ENCODE results near the gene NAA11.

NAA11 gene

DNA sequence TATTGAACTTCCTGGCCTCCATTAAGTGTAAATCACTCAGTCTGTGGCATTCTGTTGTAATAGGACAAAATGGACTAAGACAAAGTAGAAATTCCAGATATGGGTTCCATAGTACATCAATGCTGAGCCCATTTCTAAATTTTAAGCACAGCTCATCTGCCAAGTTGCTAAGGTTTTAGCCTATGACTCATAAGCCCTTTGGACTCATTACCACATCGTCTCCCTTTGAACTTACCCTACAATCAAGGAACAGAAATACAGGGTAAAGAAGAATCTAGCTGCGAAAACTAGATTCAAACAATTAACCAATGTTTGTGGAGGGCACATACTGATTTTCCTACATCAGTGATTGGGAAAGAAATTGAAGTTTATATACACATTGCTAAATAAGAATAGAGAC is 31.8 kb downstream of the NAA11 start:
- Histone ChIP-seq H3K36me3 (no peaks in the 10 kb centered on the region), H3K9me3 (no peaks in the 10 kb centered on the region), H3K27ac (no peak overlapping the region), H3K4me3 (ENCODE audit: low read depth in 1 of 2, low read length in 1 of 2) (no peak overlapping the region), H3K4me1 (ENCODE audit: control insufficient read depth in 1 of 2, insufficient read depth in 1 of 2, low read depth in 1 of 2, low read length in 1 of 2) (no peaks in the 10 kb centered on the region), H3K27me3 (no peaks in the 10 kb centered on the region)
- no peak for TF ChIP-seq CTCF (IDR thresholded peaks at IDR 0.05)

DNA sequence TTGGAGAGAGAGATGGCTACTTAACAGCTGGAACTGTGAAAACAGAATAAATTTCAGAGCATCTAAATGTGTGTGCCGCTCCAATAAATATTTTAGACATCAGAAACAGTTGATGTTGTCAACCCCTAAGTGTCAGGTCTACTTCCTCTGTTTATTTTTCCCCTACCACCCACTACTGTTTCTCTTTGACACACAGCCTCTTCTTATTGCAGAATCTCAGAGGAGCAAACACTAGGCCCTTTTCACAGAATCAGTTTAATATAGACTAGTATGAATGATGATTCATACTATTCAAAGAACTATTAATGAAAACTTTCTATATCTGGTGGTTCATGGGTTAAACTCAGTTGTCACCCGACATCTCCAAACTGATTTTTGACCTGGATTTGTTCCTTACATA is 33.9 kb downstream of the NAA11 start:
- TF ChIP-seq CTCF (IDR thresholded peaks at IDR 0.05) = no peak
- H3K4me1 ChIP-seq (ENCODE audit: control insufficient read depth in 1 of 2, insufficient read depth in 1 of 2, low read depth in 1 of 2, low read length in 1 of 2) = no peaks in the 10 kb centered on the region
- no peaks in the 10 kb centered on the region for H3K9me3 ChIP-seq
- H3K27me3 ChIP-seq = no peaks in the 10 kb centered on the region
- H3K4me3 ChIP-seq (ENCODE audit: low read depth in 1 of 2, low read length in 1 of 2) = no peak overlapping the region
- no peak overlapping the region for H3K27ac ChIP-seq
- no peaks in the 10 kb centered on the region for H3K36me3 ChIP-seq

- Histone ChIP-seq H3K4me3 (ENCODE audit: low read depth in 1 of 2, low read length in 1 of 2) (no peak overlapping the region), H3K4me1 (ENCODE audit: control insufficient read depth in 1 of 2, insufficient read depth in 1 of 2, low read depth in 1 of 2, low read length in 1 of 2) (no peaks in the 10 kb centered on the region), H3K27me3 (no peaks in the 10 kb centered on the region), H3K9me3 (no peaks in the 10 kb centered on the region), H3K27ac (no peak overlapping the region), H3K36me3 (no peaks in the 10 kb centered on the region)
- no peak for TF ChIP-seq CTCF (IDR thresholded peaks at IDR 0.05)
Measured at GRCh38 chr4:79290376-79290775, 35.5 kb downstream of the NAA11 start.

DNA sequence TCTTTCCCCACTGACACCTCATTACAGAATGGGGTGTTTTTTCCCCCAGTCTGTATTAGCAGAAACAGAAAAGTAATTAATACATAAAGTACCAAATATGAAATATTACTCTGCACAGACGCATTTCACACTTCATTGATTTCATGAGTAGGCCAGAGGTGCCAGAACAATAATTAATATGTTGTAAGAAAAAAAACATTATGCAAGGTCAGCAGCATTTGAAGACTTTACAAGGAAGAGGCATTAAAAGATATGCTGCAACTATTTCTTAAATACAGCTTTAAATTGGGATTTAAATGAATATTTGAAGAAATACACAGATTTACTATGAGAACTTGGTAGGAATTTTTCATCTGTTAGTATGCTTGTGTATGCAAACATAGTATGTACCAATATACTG is 37.7 kb downstream of the NAA11 start:
- no peaks in the 10 kb centered on the region for H3K9me3 ChIP-seq
- no peak for TF ChIP-seq CTCF (IDR thresholded peaks at IDR 0.05)
- H3K36me3 ChIP-seq = no peaks in the 10 kb centered on the region
- no peak overlapping the region for H3K27ac ChIP-seq
- H3K4me1 ChIP-seq (ENCODE audit: control insufficient read depth in 1 of 2, insufficient read depth in 1 of 2, low read depth in 1 of 2, low read length in 1 of 2) = no peaks in the 10 kb centered on the region
- H3K4me3 ChIP-seq (ENCODE audit: low read depth in 1 of 2, low read length in 1 of 2) = no peak overlapping the region
- H3K27me3 ChIP-seq = no peaks in the 10 kb centered on the region

DNA sequence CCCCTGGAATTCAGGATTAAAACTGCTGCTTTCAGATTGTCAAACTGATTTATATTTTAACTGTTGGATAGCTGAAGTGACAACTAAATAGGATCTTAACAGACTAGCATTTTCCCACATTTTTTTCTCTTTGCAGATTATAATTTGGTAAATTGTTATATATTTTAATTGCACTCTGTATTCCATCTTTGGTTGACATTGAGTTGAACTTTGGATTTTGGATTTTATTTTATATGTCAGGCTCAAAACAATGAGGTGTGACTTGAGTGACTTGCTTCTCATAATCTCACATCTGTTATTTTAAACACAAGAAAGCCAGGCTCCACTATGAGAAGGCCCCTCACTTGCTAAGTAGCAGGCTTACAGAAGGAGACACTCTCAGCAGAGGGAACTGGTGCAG is 38.1 kb downstream of the NAA11 start:
- no peak for TF ChIP-seq CTCF (IDR thresholded peaks at IDR 0.05)
- Histone ChIP-seq H3K9me3 (no peaks in the 10 kb centered on the region), H3K4me3 (ENCODE audit: low read depth in 1 of 2, low read length in 1 of 2) (no peak overlapping the region), H3K27me3 (no peaks in the 10 kb centered on the region), H3K4me1 (ENCODE audit: control insufficient read depth in 1 of 2, insufficient read depth in 1 of 2, low read depth in 1 of 2, low read length in 1 of 2) (no peaks in the 10 kb centered on the region), H3K36me3 (no peaks in the 10 kb centered on the region), H3K27ac (no peak overlapping the region)

GRCh38 chr4:79287076-79287475 is 38.8 kb downstream of the NAA11 start:
- no peaks in the 10 kb centered on the region for H3K4me1 ChIP-seq (ENCODE audit: control insufficient read depth in 1 of 2, insufficient read depth in 1 of 2, low read depth in 1 of 2, low read length in 1 of 2)
- no peaks in the 10 kb centered on the region for H3K9me3 ChIP-seq
- no peak overlapping the region for H3K27ac ChIP-seq
- no peak for TF ChIP-seq CTCF (IDR thresholded peaks at IDR 0.05)
- no peak overlapping the region for H3K4me3 ChIP-seq (ENCODE audit: low read depth in 1 of 2, low read length in 1 of 2)
- H3K27me3 ChIP-seq = no peaks in the 10 kb centered on the region
- no peaks in the 10 kb centered on the region for H3K36me3 ChIP-seq
